ENCODE measurements around the gene MRPL46. TPM values are rescaled to one million over a fixed set of nuclear protein-coding genes. Genes with fewer than 3 reads are reported as not detected.
A peak's percentile ranks its signal among the peaks of the same experiment; 100 is the strongest.
"Not testable (repeated sequence)": the region's sequence is repeated elsewhere in the genome, so short reads cannot be mapped to it uniquely, and the experiment has no call there.

Gene MRPL46
- total RNA-seq, 1 experiment from 2014 or later = 29.7 TPM

DNA sequence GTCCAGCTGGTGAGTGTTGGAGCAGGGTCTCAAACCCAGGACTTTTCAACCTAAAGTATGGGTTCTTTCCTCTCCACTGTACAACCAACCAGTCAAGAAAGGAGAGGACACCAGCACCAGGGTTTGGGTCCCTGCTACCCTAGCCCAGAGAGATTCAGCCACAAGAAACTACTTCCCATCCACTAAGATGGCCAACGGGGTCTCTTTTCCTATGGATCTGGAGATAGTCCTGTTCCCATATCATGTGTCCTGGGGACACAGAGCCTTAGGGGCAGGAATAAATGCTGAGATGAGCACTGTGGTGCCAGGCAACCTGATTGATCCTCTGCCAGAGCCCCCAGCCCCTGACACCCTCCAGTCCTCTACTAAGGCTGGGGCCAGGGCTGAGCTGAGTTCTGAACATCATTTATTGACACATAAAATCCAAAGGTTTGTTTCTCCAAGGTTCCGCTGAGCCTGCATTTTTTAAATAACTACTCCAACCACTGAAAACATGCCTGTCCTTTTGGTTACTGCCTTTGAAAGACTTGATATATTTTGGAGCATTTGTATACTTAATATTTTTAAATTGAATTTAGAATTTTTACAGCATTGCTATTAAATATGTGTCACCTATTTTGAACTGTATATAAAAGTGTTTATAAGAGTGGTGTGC is 26.0 kb downstream of the MRPL46 start:
- H3K27me3 ChIP-seq (ENCODE audit: control insufficient read depth, insufficient read depth, low read length) = no peaks in the 10 kb centered on the region
- no peaks in the 10 kb centered on the region for H3K36me3 ChIP-seq (replicated peaks; ENCODE audit: control insufficient read depth, insufficient read depth, low read length)
- no peak overlapping the region for H3K4me3 ChIP-seq (ENCODE audit: insufficient read depth, low read depth, low read length)
- no peak for DNase-seq

DNA sequence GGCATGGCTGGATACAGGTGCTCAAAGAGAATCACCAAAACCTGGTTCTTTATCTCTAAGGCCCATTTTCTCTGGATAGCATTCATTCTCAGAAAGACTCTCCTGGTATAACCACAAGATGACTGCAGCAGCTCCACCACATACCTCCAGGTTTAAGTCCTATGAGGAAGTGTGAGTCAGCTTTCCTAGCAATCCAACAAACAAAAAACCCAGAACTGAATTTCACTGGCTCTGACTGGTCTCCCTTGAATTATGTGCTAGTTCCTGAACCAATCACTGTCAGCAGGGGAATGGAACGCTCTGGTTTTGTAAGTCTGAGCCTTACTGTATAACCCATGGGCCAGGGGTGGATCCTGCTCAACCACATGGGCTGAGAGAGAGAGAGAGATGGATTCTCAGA is 27.2 kb downstream of the MRPL46 start:
- no peak for DNase-seq
- Histone ChIP-seq H3K36me3 (replicated peaks; ENCODE audit: control insufficient read depth, insufficient read depth, low read length) (no peaks in the 10 kb centered on the region), H3K27me3 (ENCODE audit: control insufficient read depth, insufficient read depth, low read length) (no peaks in the 10 kb centered on the region), H3K4me3 (ENCODE audit: insufficient read depth, low read depth, low read length) (no peak overlapping the region)

DNA sequence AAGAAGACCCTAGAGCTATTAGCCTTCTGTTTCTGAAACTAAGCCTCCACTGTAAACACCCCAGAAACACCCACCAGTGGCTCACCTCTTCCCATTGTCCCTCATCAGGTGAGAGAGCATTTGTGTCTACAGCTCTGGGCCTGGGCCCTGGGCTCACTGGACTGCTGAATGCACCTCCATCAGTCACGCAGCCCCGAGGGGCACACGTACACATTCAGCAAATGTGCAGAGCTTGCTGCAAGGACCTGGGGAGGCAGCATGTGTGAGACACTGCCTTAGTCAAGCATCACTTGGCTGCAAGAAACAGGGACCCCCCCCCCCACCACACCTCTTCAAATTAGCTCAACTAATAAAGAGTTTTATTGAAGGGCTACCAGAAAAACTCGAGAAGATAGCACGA is 29.0 kb downstream of the MRPL46 start:
- Histone ChIP-seq H3K4me3 (ENCODE audit: insufficient read depth, low read depth, low read length) (no peak overlapping the region), H3K27me3 (ENCODE audit: control insufficient read depth, insufficient read depth, low read length) (no peaks in the 10 kb centered on the region), H3K36me3 (replicated peaks; ENCODE audit: control insufficient read depth, insufficient read depth, low read length) (no peaks in the 10 kb centered on the region)
- no peak for DNase-seq

DNA sequence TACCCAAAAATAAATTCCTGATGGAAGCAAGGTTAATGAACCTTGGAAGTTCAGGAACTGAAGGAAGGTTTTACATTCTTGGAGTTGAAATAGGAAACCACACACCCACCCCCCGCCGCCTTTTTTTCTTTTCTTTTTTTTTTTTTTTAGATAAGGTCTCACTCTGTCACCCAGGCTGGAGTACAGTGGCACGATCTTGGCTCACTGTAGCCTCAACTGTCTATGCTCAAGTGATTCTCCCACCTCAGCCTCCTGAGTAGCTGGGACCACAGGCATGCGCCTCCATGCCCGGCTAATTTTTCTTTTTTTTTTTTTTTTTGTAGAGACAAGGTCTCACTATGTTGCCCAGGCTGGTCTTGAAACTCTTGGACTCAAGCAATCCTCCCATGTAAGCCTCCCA is 33.1 kb downstream of the MRPL46 start:
- not testable (repeated sequence) for DNase-seq; H3K36me3 ChIP-seq (replicated peaks; ENCODE audit: control insufficient read depth, insufficient read depth, low read length); H3K4me3 ChIP-seq (ENCODE audit: insufficient read depth, low read depth, low read length); H3K27me3 ChIP-seq (ENCODE audit: control insufficient read depth, insufficient read depth, low read length)

DNA sequence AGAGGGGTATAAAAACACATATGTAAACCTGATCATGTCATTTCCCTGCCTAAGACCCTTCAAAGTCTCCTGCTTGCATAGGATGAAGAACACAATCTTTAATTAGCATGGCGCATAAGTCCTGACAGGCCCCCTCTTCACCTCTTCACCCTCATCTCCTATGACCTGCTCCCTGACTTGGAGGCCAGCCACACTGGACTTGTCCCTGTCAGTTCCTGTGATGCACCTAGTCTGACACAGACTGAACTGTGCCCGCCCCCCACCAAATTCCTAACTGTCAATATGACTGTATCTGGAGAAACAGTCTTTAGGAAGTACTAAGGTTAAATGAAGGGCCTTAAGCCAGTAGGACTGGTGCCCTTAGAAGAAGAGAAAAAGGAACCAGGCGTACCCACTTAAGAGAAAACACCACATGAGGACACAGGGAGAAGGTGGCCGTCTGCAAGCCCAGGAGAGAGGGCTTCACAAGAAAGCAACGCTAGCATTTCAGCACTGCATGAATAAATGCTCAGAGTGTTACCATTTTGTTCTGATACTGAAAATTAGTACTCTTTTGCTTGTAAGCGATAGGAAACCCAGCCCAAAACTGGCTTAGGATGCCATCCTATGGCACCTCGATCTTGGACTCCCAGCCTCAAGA is 34.0 kb downstream of the MRPL46 start:
- Histone ChIP-seq H3K27me3 (ENCODE audit: control insufficient read depth, insufficient read depth, low read length) (no peaks in the 10 kb centered on the region), H3K4me3 (ENCODE audit: insufficient read depth, low read depth, low read length) (no peak overlapping the region), H3K36me3 (replicated peaks; ENCODE audit: control insufficient read depth, insufficient read depth, low read length) (no peaks in the 10 kb centered on the region)
- no peak for DNase-seq

DNA sequence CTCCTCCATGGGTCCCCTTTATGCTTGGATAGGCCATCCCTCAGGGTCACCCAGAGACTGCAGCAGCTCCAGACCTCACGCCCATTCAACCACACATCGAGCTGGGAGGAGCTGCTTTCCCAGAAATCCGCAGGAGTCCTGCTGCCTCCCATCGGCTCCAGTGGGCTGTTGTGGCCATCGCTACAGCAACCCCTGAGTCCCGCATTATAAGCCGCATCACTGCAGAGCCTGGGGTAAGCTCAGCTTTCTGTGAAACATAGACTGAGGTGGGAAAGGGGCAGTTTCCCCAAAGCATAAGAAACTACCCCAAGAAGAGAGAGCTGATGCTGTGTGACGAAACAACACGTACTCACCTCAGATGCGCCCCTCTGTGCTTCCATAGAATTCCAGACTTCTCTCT is 35.7 kb downstream of the MRPL46 start:
- no peaks in the 10 kb centered on the region for H3K27me3 ChIP-seq (ENCODE audit: control insufficient read depth, insufficient read depth, low read length)
- no peaks in the 10 kb centered on the region for H3K36me3 ChIP-seq (replicated peaks; ENCODE audit: control insufficient read depth, insufficient read depth, low read length)
- peak; percentile 25 for DNase-seq
- no peak overlapping the region for H3K4me3 ChIP-seq (ENCODE audit: insufficient read depth, low read depth, low read length)

DNA sequence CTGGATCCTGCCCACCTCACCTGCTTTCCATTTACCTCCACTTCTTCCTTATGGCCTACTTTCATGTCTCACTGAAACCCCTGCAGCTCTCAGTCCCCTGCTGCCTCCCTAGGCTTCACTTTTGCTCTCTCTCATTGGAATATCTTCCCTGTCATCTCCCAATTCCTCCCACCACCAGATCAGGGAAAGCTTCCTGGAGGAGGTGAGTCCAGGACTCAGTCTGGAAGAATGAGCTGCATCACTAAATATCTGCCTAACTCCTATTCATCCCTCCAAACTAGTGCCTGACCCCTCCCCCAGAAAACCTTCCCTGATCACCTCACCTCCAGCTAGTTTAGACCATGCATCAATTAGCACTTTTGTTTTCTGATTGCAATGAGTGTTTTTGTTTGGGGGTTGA is 37.1 kb downstream of the MRPL46 start:
- DNase-seq = no peak
- no peaks in the 10 kb centered on the region for H3K27me3 ChIP-seq (ENCODE audit: control insufficient read depth, insufficient read depth, low read length)
- no peak overlapping the region for H3K4me3 ChIP-seq (ENCODE audit: insufficient read depth, low read depth, low read length)
- no peaks in the 10 kb centered on the region for H3K36me3 ChIP-seq (replicated peaks; ENCODE audit: control insufficient read depth, insufficient read depth, low read length)

DNA sequence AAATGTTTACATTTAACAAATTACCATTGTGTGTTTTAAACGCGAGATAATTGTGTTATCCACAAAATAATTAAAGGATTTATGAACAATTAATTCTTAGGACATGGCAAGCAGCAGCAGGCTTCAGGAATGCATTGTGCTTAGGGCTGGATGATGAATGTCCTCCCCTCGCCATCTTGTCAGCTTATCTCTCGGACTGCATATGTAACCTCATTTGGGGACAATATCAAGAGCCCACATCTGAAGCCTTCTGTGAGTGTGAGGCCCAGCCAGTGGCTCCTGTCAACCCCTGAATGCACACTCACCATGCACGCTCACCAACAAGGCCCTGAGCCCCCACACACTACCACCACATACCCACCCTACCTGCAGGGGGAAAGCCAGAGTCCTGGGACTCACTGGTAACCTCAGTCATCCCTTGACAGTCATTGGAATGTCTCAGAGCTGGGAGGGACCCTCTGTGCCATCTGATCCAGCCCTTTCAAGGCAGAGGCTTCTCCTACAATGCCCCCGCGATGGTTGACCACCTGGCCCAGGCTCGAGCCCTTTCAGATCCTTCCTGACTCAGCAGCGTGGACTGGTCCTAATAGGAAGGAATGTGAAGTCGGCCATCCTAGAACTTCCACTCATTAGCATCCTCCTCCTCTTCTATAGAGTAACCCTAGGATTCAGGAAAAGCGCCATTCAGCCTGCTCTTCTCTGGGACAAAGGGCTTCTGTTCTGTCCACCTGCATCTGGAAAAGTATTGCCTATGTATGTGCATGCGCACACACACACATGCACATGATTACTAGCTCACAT is 38.2 kb downstream of the MRPL46 start:
- no peaks in the 10 kb centered on the region for H3K36me3 ChIP-seq (replicated peaks; ENCODE audit: control insufficient read depth, insufficient read depth, low read length)
- no peak overlapping the region for H3K4me3 ChIP-seq (ENCODE audit: insufficient read depth, low read depth, low read length)
- H3K27me3 ChIP-seq (ENCODE audit: control insufficient read depth, insufficient read depth, low read length) = no peaks in the 10 kb centered on the region
- no peak for DNase-seq

DNA sequence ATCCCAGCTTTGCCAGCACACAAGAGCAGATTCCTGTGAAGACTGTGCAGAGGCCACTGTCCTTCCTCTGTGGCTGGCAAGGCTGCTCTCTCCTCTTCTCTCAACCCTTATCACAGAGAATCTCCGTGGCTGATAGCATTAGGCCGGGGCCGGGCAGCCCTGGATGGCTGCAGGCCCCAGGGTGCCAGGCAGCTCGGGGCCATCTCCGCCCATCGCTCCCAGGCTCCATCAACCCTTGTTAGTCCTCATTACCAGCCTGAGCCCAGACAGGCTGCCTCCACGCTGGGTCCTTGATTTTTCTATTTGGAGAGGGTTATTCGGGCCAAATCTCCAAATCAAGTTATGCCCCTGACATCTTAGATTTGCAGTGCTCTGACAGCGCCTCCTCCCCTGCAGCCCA is 39.1 kb downstream of the MRPL46 start:
- no peak overlapping the region for H3K4me3 ChIP-seq (ENCODE audit: insufficient read depth, low read depth, low read length)
- no peaks in the 10 kb centered on the region for H3K27me3 ChIP-seq (ENCODE audit: control insufficient read depth, insufficient read depth, low read length)
- H3K36me3 ChIP-seq (replicated peaks; ENCODE audit: control insufficient read depth, insufficient read depth, low read length) = no peaks in the 10 kb centered on the region
- no peak for DNase-seq

DNA sequence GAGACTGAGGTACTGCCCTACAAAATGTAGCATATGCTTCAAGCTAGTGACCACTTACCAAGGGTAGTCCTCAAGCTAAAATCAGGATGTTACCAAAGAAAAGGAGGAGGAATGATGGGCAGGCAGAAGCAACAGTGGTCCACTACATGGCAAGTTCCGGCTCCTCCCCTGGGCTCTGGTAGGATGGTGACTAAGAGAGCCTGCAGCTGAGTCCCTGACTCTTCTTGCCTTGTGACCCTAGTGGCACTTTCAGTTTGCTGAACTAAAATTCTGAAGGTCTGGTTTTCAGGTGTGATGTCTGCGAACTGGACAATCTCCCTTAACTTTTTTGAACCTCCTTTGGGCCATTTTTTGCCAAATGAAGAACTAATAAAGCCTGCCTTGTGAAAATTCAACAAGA is 40.9 kb downstream of the MRPL46 start:
- H3K27me3 ChIP-seq (ENCODE audit: control insufficient read depth, insufficient read depth, low read length) = no peaks in the 10 kb centered on the region
- no peak for DNase-seq
- H3K4me3 ChIP-seq (ENCODE audit: insufficient read depth, low read depth, low read length) = no peak overlapping the region
- no peaks in the 10 kb centered on the region for H3K36me3 ChIP-seq (replicated peaks; ENCODE audit: control insufficient read depth, insufficient read depth, low read length)

DNA sequence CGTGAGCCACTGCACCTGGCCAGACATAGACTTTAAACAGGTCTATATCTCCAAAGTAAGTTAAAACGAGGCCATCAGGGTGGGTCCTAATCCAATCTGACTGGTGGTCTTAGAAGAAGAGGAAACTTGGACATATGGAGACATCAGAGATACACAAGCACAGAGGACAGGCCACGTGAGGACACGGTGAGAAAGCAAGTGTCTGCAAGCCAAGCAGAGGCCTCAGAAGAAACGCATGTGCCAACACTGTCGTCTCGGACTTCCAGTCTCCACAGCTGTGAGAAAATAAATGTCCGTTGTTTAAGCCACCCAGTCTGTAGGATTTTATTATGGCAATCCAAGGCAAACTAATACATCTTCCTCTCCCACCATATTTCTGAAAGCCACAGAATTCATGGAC is 43.9 kb downstream of the MRPL46 start:
- Histone ChIP-seq H3K36me3 (replicated peaks; ENCODE audit: control insufficient read depth, insufficient read depth, low read length) (no peaks in the 10 kb centered on the region), H3K4me3 (ENCODE audit: insufficient read depth, low read depth, low read length) (no peak overlapping the region), H3K27me3 (ENCODE audit: control insufficient read depth, insufficient read depth, low read length) (no peaks in the 10 kb centered on the region)
- DNase-seq = no peak

DNA sequence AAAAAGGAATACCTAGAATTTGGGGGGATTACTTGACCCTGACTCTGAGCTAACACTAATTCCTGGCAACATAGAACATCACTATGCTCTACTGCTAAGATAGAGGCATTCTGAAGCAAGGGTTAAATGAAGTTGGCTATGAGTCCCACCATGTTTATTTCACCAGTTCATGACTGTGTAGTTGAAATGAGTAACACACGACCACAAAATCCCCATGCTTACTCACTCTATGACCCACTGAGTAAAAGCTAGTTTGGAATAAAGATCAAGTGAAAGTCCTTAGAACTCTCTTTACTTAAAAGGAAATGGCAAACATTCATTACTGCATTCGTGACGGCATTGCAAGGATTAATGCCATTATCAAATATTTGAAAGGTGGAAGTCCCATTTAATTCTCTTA is 47.4 kb downstream of the MRPL46 start:
- no peaks in the 10 kb centered on the region for H3K36me3 ChIP-seq (replicated peaks; ENCODE audit: control insufficient read depth, insufficient read depth, low read length)
- no peak overlapping the region for H3K4me3 ChIP-seq (ENCODE audit: insufficient read depth, low read depth, low read length)
- no peak for DNase-seq
- H3K27me3 ChIP-seq (ENCODE audit: control insufficient read depth, insufficient read depth, low read length) = no peaks in the 10 kb centered on the region

Measured in H7 (cell line).